ENCODE measurements around the gene CPNE7.
"Not testable (repeated sequence)": the region's sequence is repeated elsewhere in the genome, so short reads cannot be mapped to it uniquely, and the experiment has no call there.

CPNE7 gene

DNA sequence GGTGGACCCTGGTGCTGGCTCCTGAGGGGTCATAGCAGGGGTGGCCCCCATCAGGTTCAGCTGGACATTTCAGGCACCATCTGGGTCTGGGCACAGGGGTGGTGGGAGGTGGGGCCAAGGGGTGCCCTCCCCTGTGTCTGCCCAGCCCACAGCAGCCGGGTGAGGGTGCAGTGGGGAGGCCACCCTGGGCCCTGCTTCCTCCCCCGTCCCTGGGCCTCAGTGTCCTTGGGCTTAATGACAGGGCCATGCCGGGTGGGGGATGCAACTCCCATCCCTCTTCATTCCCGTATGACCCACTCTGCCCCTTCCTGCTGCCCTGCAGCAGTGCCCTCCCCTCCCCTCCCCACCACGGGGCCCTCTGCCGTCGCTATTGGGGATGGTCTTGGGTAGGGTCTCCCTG, 10.7 kb downstream of the CPNE7 start:
- DNase-seq, result no peak

DNA sequence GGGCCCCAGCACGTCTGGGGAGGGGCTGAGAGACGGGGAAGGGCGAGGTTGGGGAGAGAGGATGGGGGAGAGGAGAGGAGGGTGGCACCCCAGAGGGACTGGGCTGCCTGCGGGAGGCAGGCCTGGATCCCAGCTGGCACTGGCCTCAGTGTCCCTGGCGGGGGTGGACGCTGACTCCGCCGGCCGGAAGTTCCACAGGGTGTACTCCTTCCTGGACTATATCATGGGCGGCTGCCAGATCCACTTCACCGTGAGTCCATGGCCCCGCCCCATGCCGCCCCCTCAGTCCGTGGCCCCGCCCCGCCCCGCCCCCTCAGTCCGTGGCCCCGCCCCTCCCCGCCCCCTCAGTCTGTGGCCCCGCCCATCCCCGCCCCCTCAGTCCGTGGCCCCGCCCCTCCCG, 11.3 kb downstream of the CPNE7 start:
- DNase-seq, result no peak

DNA sequence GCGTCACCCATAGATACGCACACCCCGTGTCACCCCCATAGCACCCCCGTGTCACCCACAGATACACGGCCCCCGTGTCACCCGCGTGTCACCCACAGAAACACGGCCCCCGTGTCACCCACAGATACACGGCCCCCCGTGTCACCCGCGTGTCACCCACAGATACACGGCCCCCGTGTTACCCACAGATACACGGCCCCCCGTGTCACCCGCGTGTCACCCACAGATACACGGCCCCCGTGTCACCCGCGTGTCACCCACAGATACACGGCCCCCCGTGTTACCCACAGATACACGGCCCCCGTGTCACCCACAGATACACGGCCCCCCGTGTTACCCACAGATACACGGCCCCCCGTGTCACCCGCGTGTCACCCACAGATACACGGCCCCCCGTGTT, 12.1 kb downstream of the CPNE7 start:
- not testable (repeated sequence) for DNase-seq

DNA sequence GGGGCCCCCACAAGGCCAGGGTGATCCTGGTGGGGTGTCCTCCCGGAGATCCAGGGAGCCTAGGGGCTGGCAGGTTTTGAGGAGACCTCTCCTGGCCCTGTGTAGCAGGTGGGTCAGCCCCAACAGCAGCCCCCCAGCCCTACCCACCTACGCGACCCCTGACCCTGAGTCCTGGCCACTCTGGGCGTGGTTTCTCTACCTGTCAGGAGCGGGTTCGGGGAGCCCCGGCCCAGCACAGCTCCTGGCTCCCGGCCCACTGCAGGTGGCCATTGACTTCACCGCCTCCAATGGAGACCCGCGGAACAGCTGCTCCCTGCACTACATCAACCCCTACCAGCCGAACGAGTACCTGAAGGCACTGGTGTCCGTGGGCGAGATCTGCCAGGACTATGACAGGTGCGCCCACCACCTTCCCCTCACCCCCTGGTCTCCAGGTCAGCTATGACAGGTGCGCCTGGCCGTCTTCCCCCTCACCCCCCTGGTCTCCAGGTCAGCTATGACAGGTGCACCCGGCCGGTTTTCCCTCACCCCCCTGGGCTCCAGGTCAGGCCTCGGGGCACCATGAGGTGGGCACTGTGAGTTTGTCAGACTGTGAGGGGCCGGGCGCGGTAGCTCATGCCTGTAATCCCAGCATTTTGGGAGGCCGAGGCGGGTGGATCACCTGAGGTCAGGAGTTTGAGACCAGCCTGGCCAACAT, 13.0 kb downstream of the CPNE7 start:
- no peak for DNase-seq

DNA sequence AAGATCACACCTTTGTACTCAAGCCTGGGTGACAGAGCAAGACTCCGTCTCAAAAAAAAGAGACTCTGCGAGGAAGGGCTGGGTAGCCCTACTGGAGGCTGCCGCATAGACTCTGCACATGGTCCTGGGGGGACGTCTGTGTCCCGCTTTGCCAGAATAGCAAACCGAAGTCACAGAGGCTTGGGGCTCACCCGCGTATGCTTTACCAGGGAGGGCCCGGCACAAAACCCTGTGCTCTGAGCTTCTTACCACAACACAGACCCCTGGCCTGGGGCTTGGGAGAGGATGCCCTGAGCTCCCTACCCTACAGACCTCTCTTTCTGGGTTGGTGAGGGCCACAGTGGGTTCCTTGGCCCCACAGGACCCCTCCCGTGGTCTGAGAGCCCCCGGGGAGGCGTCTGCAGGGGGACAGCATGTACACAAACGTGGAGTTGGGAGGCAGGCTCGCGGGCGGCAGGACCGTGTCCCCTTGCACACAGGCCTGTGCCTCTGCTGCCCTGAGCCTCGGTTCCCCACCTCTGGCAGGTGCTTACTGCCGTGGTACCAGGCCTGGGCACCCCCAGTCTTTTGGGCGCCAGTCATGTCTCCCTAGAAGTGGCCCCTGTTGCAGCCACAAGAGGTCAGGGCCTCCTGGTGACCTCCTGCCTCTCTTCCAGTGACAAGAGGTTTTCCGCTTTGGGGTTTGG, 13.8 kb downstream of the CPNE7 start:
- DNase-seq, result no peak

DNA sequence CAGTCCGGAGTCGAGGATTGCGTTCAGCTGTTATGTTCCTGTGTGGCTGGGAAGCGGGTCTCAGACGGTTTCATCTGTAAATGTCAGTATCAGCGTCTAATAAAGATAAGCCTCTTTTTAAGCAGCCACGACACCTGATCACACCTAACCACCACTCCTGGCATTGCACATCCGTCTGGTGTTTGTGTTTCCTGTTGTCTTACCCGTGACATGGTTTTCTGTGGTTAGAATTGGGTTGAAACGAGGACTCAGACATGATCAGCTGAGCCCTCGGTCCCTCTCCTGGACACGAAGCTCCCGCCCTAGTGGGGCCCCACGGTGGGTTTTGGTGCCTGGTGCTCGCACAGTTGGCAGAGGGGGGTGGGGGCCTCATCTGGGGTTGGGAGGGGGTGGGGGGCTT, 18.3 kb downstream of the CPNE7 start:
- DNase-seq, result no peak

DNA sequence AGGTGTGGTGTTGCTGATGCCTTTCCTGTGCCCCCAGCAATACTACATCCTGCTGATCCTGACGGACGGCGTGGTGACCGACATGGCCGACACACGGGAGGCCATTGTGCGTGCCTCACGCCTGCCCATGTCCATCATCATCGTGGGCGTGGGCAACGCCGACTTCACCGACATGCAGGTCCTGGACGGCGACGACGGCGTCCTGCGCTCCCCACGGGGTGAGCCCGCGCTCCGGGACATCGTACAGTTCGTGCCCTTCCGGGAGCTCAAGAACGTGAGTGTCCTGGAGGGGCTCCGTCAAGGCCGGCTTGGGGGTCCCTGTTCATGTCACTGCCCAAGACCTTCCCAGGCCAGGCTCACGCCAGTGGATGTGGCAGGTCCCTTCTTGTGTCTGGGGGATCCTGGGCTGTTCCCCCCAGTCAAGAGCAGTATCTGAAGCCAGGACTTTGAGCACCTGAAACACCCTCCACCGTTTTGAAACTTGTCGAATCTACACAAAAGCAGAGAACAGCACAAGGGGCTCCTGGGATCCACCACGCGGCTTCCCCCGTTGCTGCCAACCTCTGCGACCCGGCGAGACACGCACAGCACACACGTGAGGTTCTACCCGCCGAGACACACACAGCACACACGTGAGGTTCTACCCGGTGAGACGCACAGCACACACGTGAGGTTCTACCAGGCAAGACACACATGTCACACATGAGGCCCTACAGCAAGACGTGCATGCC, 19.9 kb downstream of the CPNE7 start:
- DNase-seq, result no peak

DNA sequence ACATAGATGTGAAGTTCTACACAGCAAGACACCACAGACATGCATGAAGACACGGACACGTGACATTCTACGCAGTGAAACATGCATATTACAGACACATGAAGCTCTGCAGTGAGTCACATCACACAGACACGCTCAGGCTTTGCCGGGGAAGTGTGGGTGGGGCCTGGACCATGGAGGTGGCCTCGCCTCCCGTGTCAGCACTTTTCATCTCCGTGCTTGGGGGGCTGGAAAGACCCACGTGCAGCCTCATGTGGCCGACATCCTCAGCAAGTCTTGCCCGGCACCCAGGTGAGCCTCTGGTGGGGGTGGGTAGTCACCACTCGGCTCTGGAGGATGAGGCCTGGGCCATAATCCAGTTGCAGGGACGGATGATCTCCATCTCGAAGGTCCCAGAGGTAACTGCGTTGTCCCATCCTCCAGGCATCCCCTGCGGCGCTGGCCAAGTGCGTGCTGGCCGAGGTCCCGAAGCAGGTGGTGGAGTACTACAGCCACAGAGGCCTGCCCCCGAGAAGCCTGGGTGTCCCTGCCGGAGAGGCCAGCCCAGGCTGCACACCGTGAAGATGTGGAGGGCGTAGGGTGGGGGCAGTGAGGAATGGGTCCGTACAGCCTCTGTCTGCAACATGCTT, 20.6 kb downstream of the CPNE7 start:
- no peak for DNase-seq

DNA sequence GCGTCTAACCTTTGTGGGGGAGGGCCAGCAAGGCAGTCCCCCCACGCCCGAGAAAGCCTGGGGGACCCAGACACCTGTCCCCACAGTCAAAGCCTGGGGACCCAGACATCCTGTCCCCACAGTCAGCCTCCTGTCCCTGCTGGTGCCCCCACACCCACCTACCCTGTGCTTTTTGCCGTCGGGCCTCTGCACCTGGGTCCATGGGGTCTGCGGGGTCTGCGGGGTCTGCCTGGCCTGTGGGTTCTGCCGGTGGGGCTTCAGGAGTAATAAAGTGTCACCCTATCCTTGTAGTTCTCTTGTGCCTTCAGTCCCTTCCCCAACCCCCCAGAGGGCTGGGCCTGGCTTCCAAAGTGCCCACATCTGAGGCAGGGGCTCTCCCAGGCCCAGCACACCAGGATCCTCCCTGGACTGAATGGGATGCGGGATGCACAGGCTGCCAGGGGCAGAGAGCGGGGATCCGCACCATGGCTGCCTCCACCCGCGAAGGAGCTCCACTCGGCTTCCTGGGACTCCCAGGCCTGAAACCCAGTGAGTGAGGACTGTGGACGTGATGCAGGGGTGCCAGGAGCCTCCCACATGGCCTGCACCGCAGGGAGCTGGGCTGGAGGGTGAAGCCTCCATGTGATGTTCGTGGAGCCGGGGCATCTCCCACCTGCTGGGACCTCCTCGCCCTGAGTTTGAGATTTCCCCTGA, 21.5 kb downstream of the CPNE7 start:
- no peak for DNase-seq

DNA sequence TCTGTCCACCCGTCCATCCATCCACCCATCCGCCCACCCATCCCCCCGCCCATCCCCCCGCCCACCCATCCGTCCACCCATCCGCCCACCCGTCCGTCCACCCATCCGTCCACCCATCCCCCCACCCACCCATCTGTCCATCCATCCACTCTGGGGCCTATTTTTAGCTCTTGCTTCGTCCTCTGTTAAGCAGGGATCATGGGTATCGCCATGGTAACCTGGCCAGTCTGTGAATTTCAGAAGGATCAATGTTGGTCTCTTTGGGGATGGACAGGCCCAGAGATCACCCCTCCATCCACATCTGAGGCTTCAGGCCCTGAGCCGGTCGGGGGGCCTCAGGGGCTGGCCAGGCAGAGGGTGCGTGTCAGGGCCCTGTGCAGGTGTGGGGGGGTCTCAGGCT, 22.6 kb downstream of the CPNE7 start:
- DNase-seq, result no peak

DNA sequence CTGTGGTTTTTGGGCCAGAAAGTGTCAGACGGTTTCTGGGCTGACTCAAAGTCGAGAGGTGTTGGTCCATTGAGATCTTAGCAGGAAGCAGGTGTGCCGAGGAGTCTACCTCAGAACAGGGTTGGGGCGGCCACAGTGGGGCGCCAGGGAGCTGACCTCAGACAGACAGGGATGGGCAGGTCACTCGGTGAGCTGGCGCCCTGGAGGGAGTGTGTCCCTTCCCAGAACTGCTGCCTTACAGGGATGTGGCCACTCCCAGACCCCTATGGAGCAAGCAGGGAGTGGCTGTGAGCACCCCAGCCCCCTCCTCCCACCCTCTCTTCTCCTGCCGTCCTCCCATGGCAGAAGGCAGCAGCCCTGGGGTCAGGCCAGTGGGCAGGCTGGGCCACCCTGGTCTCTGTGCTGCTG, 23.9 kb downstream of the CPNE7 start:
- DNase-seq, result peak in 1 of 2 experiments; percentile 3

DNA sequence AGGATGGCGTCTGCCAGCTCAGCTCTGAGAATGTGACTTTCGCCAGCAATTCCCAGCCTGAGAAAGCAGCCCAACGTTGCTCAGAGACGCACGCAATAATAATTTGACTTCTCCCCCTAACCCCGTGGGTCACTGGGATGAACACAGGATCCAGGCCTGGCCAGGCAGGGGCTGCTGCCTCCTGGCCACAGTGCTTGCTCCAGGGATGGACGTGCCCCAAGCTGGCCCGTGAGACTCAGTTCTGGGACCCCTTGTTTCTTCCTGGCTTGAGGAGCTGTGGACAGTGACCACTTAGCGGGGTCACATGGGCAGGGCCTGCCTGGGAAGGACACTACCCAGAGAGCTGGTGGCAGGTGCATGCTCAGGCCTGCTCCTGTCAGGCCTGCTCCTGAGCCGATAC, 24.3 kb downstream of the CPNE7 start:
- no peak for DNase-seq

DNA sequence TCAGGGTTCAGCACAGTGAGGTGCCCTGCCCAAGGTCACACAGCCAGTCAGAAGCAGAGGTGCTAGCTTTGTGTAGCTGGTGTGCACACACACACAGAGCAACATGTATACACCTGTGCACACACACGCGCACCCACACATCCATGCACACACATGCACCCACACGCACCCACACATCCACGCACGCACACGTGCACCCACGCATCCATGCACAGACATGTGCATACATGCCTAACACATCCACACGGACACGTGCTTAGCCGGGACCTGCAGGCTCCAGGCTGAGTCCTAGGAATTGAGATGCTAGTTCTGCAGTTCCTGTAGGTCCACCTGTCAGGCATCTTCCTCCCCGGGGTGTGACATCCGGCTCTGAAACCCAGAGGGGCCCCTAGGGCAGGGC, 24.9 kb downstream of the CPNE7 start:
- no peak for DNase-seq

DNA sequence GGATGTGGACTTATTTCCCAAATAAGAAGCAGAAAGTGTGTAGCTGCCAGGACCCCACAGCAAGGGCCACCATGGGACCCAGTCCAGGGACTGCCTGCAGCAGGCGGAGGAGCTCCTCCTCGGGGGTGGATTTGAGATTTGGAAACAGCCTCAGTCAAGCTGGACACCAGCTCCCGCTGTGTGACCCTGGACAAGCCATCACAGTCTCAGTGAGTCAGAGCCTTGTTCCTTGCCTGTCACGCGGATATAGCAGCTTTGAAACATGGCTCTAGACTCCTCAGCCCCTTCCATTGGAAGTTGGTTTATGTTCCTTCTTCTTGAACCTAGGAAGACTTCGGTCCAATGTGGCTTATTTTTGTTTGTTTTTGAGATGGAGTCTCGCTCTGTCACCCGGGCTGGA, 25.4 kb downstream of the CPNE7 start:
- DNase-seq, result no peak

DNA sequence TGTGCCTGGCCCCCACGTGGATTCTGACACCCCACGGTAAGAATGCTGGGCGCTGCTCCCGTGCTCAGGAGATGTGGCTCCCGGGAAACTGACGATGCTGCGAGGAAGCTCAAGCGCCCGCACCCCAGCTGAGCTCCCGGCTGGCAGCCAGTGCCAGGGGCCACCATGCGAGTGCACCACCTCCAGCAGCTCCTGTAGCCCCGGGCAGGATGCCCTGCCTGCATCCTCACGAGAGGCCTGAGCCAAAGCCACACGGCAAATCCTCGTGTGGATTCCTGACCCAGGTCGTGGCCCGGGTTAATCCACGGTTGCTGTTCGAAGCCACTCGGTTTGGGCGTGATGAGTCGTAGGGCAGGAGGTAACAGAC, 26.3 kb downstream of the CPNE7 start:
- no peak for DNase-seq

DNA sequence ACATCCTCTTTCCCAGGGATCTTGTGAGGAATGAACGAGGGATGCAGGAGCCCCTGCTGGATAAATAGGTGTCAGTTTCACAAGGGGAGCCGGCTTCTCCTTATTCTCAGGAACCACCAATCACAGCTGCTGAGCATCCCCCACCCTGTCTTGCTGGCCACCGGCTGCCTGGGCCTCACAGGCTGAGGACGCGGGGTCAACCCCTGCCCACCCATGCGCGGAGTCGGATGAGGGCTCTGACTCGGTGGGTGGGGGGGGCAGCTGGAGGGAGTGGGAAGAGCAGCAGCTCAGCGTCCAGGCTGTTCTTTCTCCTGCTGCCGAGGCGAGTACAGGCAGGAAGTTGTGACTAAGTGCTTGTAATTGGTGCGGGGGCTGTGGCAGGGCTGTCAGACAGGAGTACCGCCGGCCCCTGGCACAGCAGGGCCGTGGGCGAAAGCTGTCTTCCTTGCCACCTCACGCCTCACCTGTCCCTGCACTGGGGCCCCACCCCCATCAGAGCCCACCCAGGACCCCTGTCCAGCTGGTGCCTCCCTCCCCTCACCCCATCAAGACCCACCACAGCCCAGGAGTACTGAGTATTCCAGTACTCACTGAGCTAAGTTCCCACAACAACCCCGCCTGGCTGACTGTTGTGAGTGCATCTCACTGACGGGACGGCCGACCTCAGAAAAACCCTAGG, 26.9 kb downstream of the CPNE7 start:
- DNase-seq, result peak in 1 of 2 experiments; percentile 34

DNA sequence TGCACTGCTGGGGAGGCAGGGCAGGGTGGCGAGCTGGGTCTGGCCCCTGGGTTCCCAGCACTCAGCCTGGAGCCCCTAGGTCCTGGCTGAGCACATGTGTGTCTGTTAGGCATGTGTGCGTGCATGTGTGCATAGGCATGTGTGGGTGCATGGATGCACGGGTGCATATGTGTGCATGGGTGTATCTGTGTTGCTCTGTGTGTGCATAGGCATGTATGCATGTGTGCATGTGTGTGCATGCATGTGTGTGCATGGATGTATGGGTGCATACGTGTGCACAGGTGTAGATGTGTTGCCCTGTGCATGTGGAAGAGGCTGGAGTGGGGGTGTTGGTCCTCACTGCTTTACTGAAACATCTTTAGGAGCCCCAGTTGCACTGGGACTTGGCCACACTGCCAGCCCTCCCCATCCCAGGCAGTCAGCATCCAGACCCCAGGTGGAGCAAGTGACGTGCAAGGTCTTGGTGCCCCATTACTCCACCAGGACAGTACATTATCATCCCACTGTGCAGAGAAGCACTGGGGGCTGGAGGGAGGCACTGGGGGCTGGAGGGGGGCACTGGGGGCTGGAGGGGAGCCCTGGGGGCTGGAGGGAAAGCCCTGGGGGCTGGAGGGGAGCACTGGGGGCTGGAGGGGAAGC, 27.5 kb downstream of the CPNE7 start:
- DNase-seq, result no peak

DNA sequence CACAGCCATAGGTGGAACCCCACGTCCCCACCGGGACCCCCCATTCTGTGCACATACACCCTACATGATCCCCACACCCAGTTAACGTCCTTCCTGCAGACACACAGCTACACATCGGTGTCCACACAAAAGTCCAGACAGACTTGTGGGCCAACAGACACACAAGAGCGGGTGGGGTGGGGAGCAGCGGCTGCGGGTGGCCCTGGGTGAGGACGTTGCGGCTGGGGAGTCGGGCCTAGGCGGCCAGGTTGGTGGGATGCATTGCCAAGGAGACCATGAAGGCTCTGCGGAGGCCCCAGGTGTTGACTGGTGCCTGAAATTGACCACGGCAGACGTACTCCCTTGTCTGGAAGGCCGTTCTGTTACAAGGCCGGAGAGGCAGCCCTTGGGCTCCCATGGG, 29.2 kb downstream of the CPNE7 start:
- DNase-seq, result no peak

DNA sequence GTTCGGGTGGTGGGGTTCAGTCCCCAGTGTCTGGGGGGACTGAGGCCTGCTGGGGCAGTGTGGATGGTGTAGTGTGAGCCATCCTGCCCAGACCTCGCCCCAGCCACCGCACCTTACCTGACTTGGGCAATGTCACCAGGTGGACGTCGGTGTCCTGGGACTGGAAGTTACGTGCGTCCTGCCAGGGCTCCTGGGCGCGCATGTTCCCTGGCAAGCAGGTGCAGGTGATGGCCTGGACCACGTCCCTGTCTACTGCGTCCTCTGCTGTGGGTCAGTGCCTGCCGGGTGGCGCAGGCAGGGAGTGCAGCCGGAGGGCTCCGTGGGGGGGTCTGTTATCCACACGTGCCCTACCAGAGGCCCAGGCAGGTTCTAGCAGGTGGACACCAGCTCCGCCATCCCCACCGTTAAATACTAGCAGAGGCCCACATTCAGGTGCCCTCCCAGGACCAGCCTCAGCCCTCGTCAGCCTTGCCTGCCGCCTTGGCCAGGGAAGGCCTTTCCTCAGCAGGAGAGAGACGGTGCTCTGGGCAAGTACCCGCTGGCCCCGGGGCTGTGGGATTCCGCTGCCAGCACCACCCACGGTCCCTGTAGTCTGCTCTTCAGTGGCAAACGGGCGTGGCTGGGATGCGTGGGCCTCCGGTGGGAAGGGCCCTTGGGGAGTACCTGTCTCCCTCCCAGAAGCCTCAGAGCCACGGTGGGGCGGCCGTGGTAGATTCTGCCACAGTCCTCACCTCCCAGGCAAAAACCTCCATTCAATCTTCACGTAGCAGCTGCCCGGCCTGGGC, 29.8 kb downstream of the CPNE7 start:
- DNase-seq, result no peak

DNA sequence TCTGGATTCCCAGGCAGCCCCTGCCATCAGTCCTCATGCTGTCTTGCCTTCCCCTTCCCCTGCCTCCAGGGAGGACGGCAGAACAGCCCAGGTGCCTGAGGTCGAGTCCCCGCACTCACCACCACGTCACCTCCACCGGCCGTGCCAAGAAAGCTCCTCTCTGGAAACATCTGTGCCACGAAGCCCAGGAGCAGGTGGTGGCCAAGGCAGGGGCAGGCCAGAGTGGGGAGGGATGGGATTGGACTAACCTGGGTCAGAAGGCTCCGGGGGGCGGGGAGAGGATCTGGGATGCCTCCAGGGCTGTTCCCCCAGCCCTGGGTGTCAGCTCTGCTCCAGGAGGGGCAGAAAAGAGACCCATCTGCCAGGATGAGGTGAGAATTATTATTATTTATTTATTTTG, 30.4 kb downstream of the CPNE7 start:
- DNase-seq, result no peak

DNA sequence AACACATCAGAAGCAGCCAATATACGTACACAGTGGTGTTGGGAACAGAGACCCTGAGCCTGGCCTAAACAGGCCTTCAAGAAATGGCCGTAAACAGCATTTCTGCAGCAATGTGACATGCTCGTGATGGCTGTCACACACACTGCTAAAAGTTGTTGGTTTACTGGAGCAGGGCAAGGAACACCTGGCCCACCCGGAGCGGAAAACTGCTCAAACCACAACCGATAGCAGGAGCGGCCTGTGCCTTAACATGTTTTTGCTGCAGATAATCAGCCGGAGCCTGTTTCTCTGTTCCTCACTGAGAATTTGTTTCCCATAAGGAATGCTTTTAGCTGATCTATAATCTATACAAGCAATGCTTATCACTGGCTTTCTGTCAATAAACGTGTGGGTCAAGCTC, 31.9 kb downstream of the CPNE7 start:
- no peak for DNase-seq
